Kidney (tissue), 14 donors: Measurements from ENCODE around the gene LONP1. TPM values are rescaled to one million over a fixed set of nuclear protein-coding genes. Genes with fewer than 3 reads are reported as not detected.

Source experiments
- DNase-seq, 5 donors: peaks; one replicate each; pipeline ENCODE4 v3.0.0-alpha.2; 2013 to 2020
- FAIRE-seq: peaks from 2 replicates; lab custom pipeline; 2012; peaks lifted over from hg19 to GRCh38; lab: Jason Lieb, UNC
- H3K27ac ChIP-seq, 2 donors: one replicate each; pipeline ENCODE4 v1.7.0; 2013; ENCODE audit warnings: low read depth in 2 of 2, low read length in 2 of 2, inconsistent platforms in 1 of 2
- H3K27me3 ChIP-seq: one replicate; pipeline ENCODE4 v1.7.1; 2013; ENCODE audit warnings: low read length, inconsistent platforms; ENCODE audit not compliant: control insufficient read depth, insufficient read depth
- H3K36me3 ChIP-seq, 3 donors: one replicate each; pipeline versions ENCODE4 v1.7.0 to v1.7.1; 2013; ENCODE audit warnings: low read length in 3 of 3, control low read depth in 1 of 3, inconsistent platforms in 1 of 3; ENCODE audit not compliant: insufficient read depth in 3 of 3, control insufficient read depth in 2 of 3
- H3K4me1 ChIP-seq, 3 donors: one replicate each; pipeline versions ENCODE4 v1.7.0 to v1.7.1; 2013; ENCODE audit warnings: low read length in 3 of 3, inconsistent platforms in 1 of 3, low read depth in 1 of 3; ENCODE audit not compliant: control insufficient read depth in 2 of 3, insufficient read depth in 2 of 3
- H3K4me3 ChIP-seq, 3 donors: one replicate each; pipeline versions ENCODE4 v1.7.0 to v1.8.1; 2013; ENCODE audit warnings: low read length in 3 of 3, control low read depth in 1 of 3, inconsistent platforms in 1 of 3
- H3K9ac ChIP-seq, 3 donors: one replicate each; pipeline versions ENCODE4 v1.7.0 to v1.7.1; 2013; ENCODE audit warnings: low read length in 3 of 3, control low read depth in 1 of 3, inconsistent platforms in 1 of 3
- H3K9me3 ChIP-seq, 3 donors: one replicate each; pipeline versions ENCODE4 v1.7.0 to v1.7.1; 2013; ENCODE audit warnings: low read length in 3 of 3, control low read depth in 1 of 3, inconsistent platforms in 1 of 3; ENCODE audit not compliant: control insufficient read depth in 2 of 3, insufficient read depth in 1 of 3
- intact Hi-C: fragments of 100-400 bp; cut with DNase I; formaldehyde crosslinking; loops from one replicate; pipeline ENCODE4 v1.11.1; 2022
- polyA plus RNA-seq: library from polyadenylated mRNA; stranded (reverse); fragments of 350-450 nt; fragmentation: Illumina TruSeq; extraction: RNeasy Lipid Tissue Mini Kit (QIAGEN cat#74804); gene quantifications from one replicate; pipeline ENCODE4 v1.2.3, GENCODE V29; 2014; ENCODE audit warnings: low read depth, low replicate concordance; ENCODE audit not compliant: insufficient read depth
- total RNA-seq: library from RNA; stranded (reverse); fragmentation: NEBNext Ultra II Directional; extraction: Animal tissue kit (Norgen Biotek cat#: 25700); gene quantifications from one replicate; pipeline ENCODE4 v1.2.1, GENCODE V29; 2021
- TF ChIP-seq, protein P1 (sequence below): IDR thresholded peaks from 3 replicates; pipeline ENCODE4 v1.5.1; 2012; ENCODE audit warnings: mild to moderate bottlenecking, moderate library complexity, borderline replicate concordance; ENCODE audit not compliant: insufficient read depth; ENCODE audit errors: extremely low read depth
- donor health status: control.
- donor health status: control.
- donor health status: control.
- donor health status: control.
- donor health status: control.
- donor health status: DM: yes; HTN: yes; CAD: no.
- donor health status: Normal renal cell carcinoma (clear cell type).

The LONP1 gene
- total and polyA plus RNA-seq, 2 donors from 2014 or later = 67.1 to 71.5 TPM

DNA sequence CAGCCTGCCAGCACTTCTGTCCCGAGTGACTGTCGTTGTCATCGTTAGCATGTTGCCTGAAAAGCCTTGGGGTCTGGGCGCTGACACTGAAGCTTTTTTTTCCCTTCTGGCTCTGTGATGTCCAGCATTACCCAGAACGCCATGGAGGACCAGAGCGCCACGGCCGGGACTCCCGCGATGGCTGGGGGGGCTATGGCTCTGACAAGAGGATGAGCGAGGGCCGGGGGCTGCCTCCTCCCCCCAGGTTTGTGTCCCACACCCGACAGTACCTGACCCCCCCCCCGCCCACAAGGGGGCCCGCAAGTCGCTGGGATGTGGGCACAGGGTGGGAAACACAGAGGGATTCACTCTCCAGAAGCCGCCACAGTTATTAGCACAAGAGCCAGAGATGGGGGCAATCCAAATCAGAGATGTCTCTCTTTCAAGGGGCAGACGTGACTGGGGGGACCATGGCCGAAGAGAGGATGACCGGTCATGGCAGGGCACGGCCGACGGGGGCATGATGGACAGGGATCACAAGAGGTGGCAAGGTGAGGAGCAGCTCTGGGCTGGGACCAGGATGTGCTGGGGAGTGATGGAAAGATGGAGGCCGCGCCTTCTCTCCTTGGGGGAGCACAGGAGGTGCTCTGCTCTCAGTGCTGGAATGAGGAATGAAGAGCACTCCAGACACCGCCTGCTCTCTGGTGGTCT is 52.9 kb downstream of the LONP1 start:
- Histone ChIP-seq H3K4me3 (no peak overlapping the region), H3K27ac (no peak overlapping the region), H3K4me1 (peaks cover 0 to 6% (median 6%) of the 10 kb centered on the region in 3 donors), H3K9ac (no peak overlapping the region), H3K36me3 (peaks cover 14 to 67% (median 48%) of the 10 kb centered on the region in 3 donors), H3K27me3 (no peaks in the 10 kb centered on the region), H3K9me3 (no peaks in the 10 kb centered on the region)
- peak in 1 of 5 donors; percentile 68 for DNase-seq
- intact Hi-C loops = no loop called here
- FAIRE-seq = no peak
- TF ChIP-seq, protein P1, sequence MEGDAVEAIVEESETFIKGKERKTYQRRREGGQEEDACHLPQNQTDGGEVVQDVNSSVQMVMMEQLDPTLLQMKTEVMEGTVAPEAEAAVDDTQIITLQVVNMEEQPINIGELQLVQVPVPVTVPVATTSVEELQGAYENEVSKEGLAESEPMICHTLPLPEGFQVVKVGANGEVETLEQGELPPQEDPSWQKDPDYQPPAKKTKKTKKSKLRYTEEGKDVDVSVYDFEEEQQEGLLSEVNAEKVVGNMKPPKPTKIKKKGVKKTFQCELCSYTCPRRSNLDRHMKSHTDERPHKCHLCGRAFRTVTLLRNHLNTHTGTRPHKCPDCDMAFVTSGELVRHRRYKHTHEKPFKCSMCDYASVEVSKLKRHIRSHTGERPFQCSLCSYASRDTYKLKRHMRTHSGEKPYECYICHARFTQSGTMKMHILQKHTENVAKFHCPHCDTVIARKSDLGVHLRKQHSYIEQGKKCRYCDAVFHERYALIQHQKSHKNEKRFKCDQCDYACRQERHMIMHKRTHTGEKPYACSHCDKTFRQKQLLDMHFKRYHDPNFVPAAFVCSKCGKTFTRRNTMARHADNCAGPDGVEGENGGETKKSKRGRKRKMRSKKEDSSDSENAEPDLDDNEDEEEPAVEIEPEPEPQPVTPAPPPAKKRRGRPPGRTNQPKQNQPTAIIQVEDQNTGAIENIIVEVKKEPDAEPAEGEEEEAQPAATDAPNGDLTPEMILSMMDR = no peak

DNA sequence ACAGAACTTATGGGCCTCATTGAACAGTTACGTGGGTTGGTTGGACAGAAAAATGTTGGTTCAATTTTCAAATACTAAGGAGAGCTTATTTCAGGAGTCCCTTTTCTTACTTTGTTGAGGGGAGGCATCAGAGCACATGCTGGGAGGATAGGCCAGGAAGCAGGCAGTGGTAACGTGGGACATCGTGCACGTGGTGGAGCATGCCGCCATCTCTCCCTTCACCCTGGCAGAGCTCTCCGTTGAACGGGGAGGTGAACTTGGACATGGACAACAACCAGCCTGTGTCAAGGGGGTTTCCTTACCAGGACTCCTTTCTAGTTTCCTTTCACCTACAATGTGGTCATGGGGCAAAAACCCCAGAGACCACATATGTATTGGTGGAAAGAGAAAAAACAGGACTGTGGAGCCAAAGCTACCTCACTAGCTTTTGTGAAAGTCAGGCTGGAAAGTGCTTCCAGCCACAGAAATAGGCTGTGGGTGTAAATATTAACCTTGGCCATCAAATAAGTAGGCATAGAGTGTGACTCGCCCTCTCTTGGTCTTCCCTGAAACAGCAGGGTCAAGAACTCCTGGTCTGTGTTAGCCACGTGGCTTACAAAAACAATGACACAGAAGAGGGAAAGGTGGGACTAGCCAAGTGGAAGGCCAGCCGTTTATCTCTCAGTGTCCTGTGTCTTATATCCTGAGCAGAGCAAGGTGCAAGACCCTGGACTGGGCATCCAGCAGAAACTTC is 54.0 kb downstream of the LONP1 start:
- H3K9ac ChIP-seq = no peak overlapping the region
- no peak for FAIRE-seq
- H3K36me3 ChIP-seq = peaks cover 14 to 70% (median 55%) of the 10 kb centered on the region in 3 donors
- no peaks in the 10 kb centered on the region for H3K9me3 ChIP-seq
- TF ChIP-seq, protein P1 = no peak
- H3K27me3 ChIP-seq = no peaks in the 10 kb centered on the region
- DNase-seq = peak in 3 of 5 donors; percentile 26 to 53 (median 49)
- intact Hi-C loops = no loop called here
- H3K4me3 ChIP-seq = no peak overlapping the region
- peak overlapping the region in 1 of 2 donors; percentile 28 for H3K27ac ChIP-seq
- H3K4me1 ChIP-seq = peaks cover 0 to 6% (median 6%) of the 10 kb centered on the region in 3 donors

DNA sequence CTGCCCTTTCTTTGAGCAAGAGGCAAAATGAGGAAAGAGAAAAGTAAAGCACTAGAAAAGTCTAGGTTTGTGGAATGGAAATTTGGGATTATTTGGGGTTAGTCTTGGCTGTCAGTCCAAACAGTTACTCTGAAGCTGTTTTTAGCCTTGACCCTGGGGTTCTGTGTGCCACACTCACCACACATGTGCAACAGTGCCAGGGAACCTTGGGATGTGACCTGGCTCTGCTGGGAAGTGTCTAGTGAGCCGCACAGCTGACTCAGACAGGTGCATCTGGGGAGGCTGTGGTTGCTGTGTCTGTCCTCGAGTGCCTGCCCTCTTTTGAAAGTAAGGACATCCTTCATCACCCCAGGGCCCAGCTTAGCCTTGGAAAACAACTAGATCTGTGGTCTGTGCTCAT is 55.4 kb downstream of the LONP1 start:
- TF ChIP-seq, protein P1 = no peak
- Histone ChIP-seq H3K9me3 (no peaks in the 10 kb centered on the region), H3K4me1 (peaks cover 0 to 6% (median 6%) of the 10 kb centered on the region in 3 donors), H3K4me3 (no peak overlapping the region), H3K36me3 (peaks cover 14 to 74% (median 59%) of the 10 kb centered on the region in 3 donors), H3K27ac (no peak overlapping the region), H3K9ac (no peak overlapping the region), H3K27me3 (no peaks in the 10 kb centered on the region)
- DNase-seq = peak in 1 of 5 donors; percentile 25
- no peak for FAIRE-seq
- intact Hi-C loops = no loop called here
